Left lung (tissue), 10 donors: Measurements from ENCODE around the gene PPIG. TPM values are rescaled to one million over a fixed set of nuclear protein-coding genes. Genes with fewer than 3 reads are reported as not detected.
"Not testable (repeated sequence)": the region's sequence is repeated elsewhere in the genome, so short reads cannot be mapped to it uniquely, and the experiment has no call there.

Source experiments
- ATAC-seq: fragments of 200-7000 bp; cut with Tn5 transposase; one replicate; pipeline ENCODE4 v1.9.1; 2020; ENCODE audit warnings: moderate library complexity
- DNase-seq, 4 donors: peaks; one replicate each; pipeline ENCODE4 v3.0.0-alpha.2; 2013 to 2020
- H3K27ac ChIP-seq, 2 donors: fragments of 200-600 bp; sonication (generic) in 1 of 2; one replicate each; pipeline versions ENCODE4 v1.5.0 to v1.8.0; 2020 to 2021
- H3K27me3 ChIP-seq, 2 donors: fragments of 200-600 bp; sonication (generic) in 1 of 2; one replicate each; pipeline versions ENCODE4 v1.5.0 to v1.8.0; 2020 to 2021
- H3K36me3 ChIP-seq, 2 donors: fragments of 200-600 bp; sonication (generic) in 1 of 2; one replicate each; pipeline versions ENCODE4 v1.5.0 to v1.8.0; 2020 to 2021
- H3K4me1 ChIP-seq, 2 donors: fragments of 200-600 bp; one replicate each; pipeline ENCODE4 v1.8.0; 2021
- H3K4me3 ChIP-seq, 2 donors: fragments of 200-600 bp; sonication (generic) in 1 of 2; one replicate each; pipeline versions ENCODE4 v1.5.0 to v1.8.0; 2020 to 2021; ENCODE audit warnings: mild to moderate bottlenecking in 1 of 2
- H3K9me3 ChIP-seq, 2 donors: fragments of 200-600 bp; sonication (generic) in 1 of 2; one replicate each; pipeline versions ENCODE4 v1.5.0 to v1.8.0; 2020 to 2021
- CTCF ChIP-seq, 2 donors: fragments of 200-600 bp; sonication (generic) in 1 of 2; IDR thresholded peaks; one replicate each; pipeline versions ENCODE4 v1.5.0 to v1.8.0; 2021; ENCODE audit warnings: antibody characterized with exemption in 2 of 2
- intact Hi-C, 2 donors: fragments of 100-400 bp; cut with DNase I; formaldehyde crosslinking; loops; one replicate each; pipeline versions ENCODE4 v1.11.2 to v1.14.2; 2022
- polyA plus RNA-seq, 6 donors: library from polyadenylated mRNA; unstranded; fragments of 120-200 nt; gene quantifications; one replicate each; pipeline ENCODE4 v1.2.1, GENCODE V29; 2013; ENCODE audit not compliant: insufficient read length in 6 of 6
- total RNA-seq, 2 donors: library from RNA; stranded (reverse); fragmentation: NEBNext Ultra II Directional; extraction: Animal tissue kit (Norgen Biotek cat#: 25700); gene quantifications; one replicate each; pipeline ENCODE4 v1.2.1, GENCODE V29; 2021
- donor health status: DM: no; HTN: yes; CAD: no.
- donor health status: DM: no; HTN: no; CAD: no.

The PPIG gene
- total and polyA plus RNA-seq, 8 donors = 40.8 to 102 (median 85.2) TPM

GRCh38 chr2:169571571-169571970 is 12.6 kb upstream of the PPIG start:
- Histone ChIP-seq H3K36me3 (peaks cover 0 to 13% of the 10 kb centered on the region in 2 donors), H3K9me3 (no peaks in the 10 kb centered on the region), H3K4me1 (peaks cover 0 to 31% of the 10 kb centered on the region in 2 donors), H3K27me3 (no peaks in the 10 kb centered on the region), H3K4me3 (no peak overlapping the region), H3K27ac (no peak overlapping the region)
- intact Hi-C loops = no loop called here
- ATAC-seq (no peak), DNase-seq (no peak)
- TF ChIP-seq CTCF (IDR thresholded peaks at IDR 0.05) = no peak

GRCh38 chr2:169572189-169572588 is 12.0 kb upstream of the PPIG start:
- H3K27me3 ChIP-seq = no peaks in the 10 kb centered on the region
- no peak for ATAC-seq
- no peaks in the 10 kb centered on the region for H3K9me3 ChIP-seq
- H3K4me1 ChIP-seq = peaks cover 0 to 31% of the 10 kb centered on the region in 2 donors
- TF ChIP-seq CTCF (IDR thresholded peaks at IDR 0.05) = no peak
- H3K27ac ChIP-seq = no peak overlapping the region
- intact Hi-C loops = no loop called here
- DNase-seq = no peak
- H3K4me3 ChIP-seq = no peak overlapping the region
- peaks cover 0 to 9% of the 10 kb centered on the region in 2 donors for H3K36me3 ChIP-seq

- no peak for ATAC-seq
- intact Hi-C loops = no loop called here
- Histone ChIP-seq H3K9me3 (no peaks in the 10 kb centered on the region), H3K4me3 (peak overlapping the region; percentile 68 to 81), H3K36me3 (peaks cover 0 to 9% of the 10 kb centered on the region in 2 donors), H3K4me1 (peaks cover 0 to 31% of the 10 kb centered on the region in 2 donors), H3K27ac (no peak overlapping the region), H3K27me3 (no peaks in the 10 kb centered on the region)
- DNase-seq = no peak
- TF ChIP-seq CTCF (IDR thresholded peaks at IDR 0.05) = no peak
Observed at GRCh38 chr2:169572821-169573159, 11.4 kb upstream of the PPIG start.

- Histone ChIP-seq H3K9me3 (no peaks in the 10 kb centered on the region), H3K27ac (peak within 1 kb of the TSS; percentile 74 to 79), H3K4me3 (peak within 1 kb of the TSS; percentile 68 to 81), H3K27me3 (no peaks in the 10 kb centered on the region), H3K4me1 (peaks cover 0 to 31% of the 10 kb centered on the region in 2 donors), H3K36me3 (peaks cover 0 to 9% of the 10 kb centered on the region in 2 donors)
- DNase-seq (peak; percentile 77 to 95 (median 92)), ATAC-seq (peak; percentile 100)
- intact Hi-C loops = no loop called here
- no peak for TF ChIP-seq CTCF (IDR thresholded peaks at IDR 0.05)
Observed at GRCh38 chr2:169573160-169573973, 10.8 kb upstream of the PPIG start, which contains the start of gene FASTKD1. Gene FASTKD1 (minus strand): TSS chr2:169573865. CDS start chr2:169572029, 1,836 bp downstream.

- Histone ChIP-seq H3K4me1 (peaks cover 0 to 31% of the 10 kb centered on the region in 2 donors), H3K36me3 (peaks cover 0 to 9% of the 10 kb centered on the region in 2 donors), H3K27ac (peak overlapping the region in 1 of 2 donors; percentile 79), H3K4me3 (peak overlapping the region in 1 of 2 donors; percentile 81), H3K27me3 (no peaks in the 10 kb centered on the region), H3K9me3 (no peaks in the 10 kb centered on the region)
- TF ChIP-seq CTCF (IDR thresholded peaks at IDR 0.05) = no peak
- ATAC-seq (no peak), DNase-seq (no peak)
- intact Hi-C loops = no loop called here
Observed at GRCh38 chr2:169573974-169574299, 10.2 kb upstream of the PPIG start.

- H3K4me1 ChIP-seq = peaks cover 0 to 31% of the 10 kb centered on the region in 2 donors
- H3K27ac ChIP-seq, H3K36me3 ChIP-seq, DNase-seq, H3K4me3 ChIP-seq, intact Hi-C loops, H3K9me3 ChIP-seq, H3K27me3 ChIP-seq: not testable (repeated sequence)
- ATAC-seq = peak; percentile 12
Observed at GRCh38 chr2:169574539-169574938, 9.6 kb upstream of the PPIG start.

- H3K4me1 ChIP-seq = peaks cover 0 to 28% of the 10 kb centered on the region in 2 donors
- DNase-seq, H3K4me3 ChIP-seq, H3K36me3 ChIP-seq, H3K9me3 ChIP-seq, ATAC-seq, intact Hi-C loops, H3K27me3 ChIP-seq, H3K27ac ChIP-seq: not testable (repeated sequence)
Observed at GRCh38 chr2:169575264-169575663, 8.9 kb upstream of the PPIG start.
